NCI-H345 treated with DMSO at 0.1 percent for 48 hours (cell line): ENCODE measurements around the gene GPRC5D.
A peak's percentile ranks its signal among the peaks of the same experiment; 100 is the strongest.

Experiments used
- DNase-seq: peaks from one replicate; lab custom pipeline; 2025; ENCODE audit not compliant: unreplicated experiment; lab: John Stamatoyannopoulos, UW

GPRC5D gene

DNA sequence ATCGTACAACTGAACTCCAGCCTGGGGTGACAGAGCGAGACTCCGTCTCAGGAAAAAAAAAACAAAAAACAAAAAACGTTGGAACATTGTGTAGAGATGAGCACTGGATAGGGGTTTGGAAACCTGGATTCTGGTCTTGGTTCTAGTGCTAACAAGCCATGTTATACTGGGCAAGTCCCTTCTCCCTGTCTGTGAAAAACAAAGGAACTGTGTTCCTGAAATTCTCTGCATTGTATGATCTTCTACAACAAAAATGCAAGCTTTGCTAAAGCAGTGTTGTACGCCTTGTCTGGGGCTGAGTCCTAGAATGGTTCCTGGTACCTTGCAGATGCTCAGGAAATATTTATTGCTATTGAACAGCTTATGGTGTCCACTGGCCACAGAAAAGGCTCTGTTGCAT is 13.4 kb downstream of the GPRC5D start:
- DNase-seq, result no peak

DNA sequence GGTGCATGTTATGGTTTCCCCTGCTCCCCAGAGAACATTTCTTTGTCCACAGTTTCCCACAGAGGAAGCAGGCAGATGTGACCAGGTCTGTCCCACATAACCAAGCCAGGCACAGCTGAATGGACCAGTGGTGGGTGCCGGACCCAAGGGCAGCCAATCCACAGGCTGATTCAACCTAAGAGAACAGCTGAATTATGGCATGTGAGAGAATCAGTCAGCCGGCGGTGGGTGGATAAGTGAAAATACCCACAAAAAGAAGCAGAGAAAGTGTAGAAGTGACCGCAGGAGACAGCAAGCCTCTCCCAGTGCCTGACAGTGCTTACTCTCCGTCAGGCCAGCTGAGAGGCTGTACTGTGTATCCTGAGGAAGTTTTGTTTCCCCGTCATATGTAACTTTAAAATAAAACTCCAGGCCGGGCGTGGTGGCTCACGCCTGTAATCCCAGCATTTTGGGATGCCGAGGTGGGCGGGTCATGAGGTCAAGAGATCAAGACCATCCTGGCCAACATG is 14.9 kb downstream of the GPRC5D start:
- no peak for DNase-seq

DNA sequence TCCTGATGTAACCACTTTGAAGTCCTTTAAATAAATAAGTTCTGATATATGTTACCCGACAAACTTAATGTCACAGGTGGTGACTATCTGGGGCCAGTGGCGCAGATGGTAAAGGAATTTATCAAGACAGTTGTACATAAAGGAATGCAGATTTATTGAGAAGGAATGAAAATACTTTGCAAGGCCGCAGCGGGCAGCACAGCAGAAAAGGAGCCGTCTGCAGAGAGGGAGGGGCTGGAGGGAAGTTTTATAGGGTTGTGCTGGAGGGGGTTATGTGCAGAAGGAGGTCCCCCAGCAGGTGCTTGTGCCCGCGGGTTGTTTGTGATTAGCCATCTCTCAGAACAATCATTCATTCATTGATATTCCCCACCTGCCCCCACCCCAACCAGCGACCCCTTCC is 17.4 kb downstream of the GPRC5D start:
- no peak for DNase-seq

DNA sequence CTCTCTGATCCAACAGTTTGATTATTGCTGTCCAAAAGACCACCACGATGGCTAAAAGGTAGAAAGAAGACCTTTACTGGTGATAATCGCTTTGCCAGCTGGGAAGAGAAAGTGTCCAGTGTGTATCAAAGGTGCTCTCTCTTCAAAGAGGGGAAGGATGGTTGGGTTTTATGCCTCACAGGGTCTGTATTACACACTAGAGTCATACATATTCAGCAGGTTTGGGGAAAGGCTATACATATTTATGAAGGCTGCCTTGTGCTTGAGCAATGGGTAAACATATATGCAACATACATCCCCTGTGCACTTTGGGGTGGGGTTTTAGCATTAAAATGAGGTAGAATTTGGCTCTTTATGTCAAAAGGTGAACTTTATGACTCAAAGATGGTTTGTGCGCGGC is 18.2 kb downstream of the GPRC5D start:
- no peak for DNase-seq

DNA sequence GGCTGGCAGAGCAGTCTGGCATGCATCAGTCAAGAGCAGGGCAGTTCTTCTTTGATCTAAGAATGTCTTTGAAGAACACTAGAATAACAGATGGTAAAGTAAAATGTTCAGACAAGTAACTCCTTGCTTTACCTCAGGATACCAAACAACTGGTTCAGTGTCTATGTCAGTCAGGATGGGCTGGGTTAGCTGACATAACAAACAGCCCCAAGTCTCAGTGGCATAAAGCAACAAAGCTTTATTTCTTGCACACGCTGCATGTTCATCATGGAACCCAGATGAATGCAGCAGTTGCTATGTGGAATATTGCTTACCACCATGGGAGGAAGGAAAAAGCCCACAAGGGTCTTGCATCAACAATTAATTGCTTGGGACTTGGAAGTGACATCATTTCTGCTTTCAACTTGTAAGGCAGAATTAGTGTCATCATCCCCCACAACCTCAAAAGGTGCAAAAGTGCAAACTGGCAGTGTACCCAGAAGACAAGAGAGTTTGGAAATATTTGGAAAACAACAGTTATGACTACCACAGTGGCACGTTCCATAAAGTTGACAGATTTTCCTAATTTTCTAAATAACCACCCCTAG is 21.2 kb downstream of the GPRC5D start:
- DNase-seq, result no peak

DNA sequence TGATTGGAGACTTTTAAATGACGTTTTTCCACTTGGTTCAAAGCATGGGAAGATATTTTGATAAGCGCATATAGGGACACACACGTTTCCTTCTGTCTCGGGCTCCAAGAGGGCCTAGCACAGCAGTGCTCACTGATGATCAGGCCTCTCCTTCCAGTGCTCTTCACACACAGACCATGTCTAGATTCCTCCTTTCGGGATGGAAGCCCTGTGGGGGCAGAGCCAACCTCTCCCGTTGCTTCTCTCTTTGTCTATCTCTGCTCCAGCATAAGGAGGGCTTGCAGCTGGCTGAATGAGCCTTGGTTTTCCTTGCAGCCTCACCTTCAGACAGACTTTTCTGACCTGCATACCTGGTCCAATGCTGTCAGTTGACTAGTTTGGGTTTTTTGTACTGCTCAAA is 22.3 kb downstream of the GPRC5D start:
- DNase-seq, result no peak

DNA sequence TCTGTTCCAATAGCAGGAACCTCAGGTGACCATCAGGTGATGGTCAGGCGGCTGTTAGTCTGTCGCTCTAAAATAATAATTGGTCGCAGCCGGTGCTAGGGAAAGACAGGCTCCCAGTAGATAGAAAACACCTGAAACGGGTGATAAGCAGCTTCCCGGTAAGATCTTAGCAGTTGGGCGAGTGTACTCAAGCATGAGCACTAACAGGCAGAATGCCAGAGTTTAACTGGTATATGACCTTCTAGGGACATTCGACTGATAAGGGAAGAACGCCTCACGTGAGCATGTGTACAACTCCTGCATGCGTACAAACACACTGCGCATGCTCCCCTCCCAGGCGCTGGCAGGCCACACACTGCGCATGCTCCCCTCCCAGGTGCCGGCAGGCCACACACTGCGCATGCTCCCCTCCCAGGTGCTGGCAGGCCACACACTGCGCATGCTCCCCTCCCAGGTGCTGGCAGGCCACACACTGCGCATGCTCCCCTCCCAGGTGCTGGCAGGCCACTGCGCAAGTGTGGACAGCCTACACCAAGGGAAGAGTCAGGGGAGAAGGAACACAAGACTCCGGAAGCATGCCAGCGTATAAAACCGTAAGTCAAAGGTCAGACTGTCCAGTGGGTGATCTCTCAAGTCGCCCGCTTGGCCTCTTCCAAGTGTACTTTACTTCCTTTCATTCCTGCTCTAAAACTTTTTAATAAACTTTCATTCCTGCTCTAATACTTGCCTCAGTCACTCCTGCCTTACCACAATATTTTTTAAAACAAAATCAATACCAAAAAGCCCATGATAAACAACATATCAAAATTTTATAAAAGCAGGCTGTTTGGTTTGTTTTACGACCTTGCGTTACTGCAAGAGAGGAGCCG is 24.5 kb downstream of the GPRC5D start:
- no peak for DNase-seq

DNA sequence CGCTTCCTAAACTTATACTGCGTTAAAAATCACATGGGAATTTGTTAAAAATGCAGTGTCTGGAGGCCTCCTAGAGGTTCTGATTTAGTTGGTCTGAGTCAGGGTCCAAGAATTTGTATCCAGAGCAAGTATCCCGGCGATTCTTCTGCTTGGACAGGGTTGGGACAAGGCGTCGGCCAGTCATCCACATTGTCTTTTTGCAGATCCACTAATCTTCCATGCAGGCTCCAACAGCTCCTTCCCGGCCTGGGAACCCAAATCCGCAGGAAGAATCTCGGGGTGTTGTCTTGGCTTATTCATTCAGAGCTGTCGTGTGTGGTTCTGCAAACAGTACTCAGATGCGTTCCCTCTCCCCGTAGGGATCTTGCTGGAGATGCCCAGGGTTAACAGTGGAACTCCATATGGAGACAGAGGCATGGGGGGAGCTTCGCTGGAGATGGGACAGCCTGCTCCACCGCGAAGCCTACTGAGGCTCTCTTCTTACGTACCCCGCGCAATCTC is 25.3 kb downstream of the GPRC5D start:
- no peak for DNase-seq

DNA sequence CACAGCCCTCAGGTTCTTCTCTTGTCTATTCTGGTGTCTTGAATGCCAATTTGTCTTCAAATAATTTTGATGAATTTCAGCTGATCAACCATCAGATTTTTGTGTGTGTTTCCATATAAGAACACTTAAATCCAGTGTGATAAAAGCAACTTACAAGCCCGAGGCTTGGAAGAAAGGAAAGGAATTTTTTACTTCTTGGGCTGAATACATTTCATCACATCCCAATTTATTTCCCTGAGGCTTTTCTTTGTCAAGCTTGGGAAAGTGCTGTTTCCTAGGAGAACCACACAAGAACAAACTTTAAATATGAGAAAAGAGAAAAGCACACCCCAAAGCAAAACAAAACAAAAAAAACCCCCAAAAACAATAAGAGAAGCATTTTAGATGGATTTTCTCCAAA is 26.6 kb downstream of the GPRC5D start:
- no peak for DNase-seq

DNA sequence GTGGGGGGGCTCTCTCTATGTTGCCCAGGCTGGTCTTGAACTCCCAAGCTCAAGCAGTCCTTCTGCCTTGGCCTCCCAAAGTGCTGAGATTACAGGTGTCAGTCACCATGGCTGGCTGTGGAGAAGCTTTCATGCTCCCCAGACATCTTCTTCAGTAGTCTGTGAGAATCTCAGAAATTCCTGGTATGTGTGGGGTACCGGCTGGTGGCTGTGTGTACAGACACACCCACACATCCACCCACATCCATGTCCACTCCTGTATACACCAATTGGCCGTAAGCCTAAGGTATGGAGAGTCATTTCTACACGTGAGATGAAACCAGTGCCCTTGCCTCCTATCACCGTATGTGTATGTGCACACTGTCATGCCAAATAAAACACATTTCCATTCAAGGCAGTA is 27.8 kb downstream of the GPRC5D start:
- no peak for DNase-seq

DNA sequence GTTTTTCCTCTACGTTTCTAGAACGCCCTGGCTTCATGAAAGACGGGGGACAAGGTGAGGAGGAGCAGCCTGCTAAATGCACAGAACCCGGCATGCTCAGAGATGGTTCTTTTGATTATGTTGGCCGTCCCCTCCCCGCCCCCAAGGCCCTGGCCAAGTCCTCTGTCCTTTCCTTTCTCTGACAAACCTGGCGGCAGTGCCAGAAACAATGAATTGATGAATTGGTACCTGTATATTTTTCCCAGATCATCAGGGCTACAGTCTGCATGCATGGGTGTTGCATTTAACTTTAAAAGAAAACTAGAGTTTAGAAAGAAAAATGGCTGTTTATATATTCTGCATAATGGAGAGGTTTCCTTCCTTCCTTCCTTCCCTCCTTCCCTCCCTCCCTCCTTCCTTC is 29.0 kb downstream of the GPRC5D start:
- no peak for DNase-seq

DNA sequence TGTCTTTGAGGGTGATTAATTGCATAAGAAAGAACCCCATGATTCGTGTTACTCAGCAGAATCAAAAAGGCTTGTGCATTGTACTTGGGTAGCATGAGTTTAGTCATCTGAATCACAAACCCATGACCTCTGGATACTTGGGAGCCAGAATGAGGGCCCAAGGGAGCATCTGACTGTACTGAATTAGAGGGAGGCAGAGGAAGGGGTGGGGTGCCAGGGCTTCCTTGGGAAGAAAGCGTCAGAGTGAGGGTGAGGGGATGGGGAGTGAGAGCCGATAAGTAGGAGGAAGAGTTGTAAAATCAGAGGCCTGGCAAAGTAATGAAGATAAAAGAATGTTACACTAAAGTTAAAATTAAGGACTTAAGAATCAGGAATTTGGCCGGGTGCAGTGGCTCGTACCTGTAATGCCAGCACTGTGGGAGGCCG is 29.8 kb downstream of the GPRC5D start:
- DNase-seq, result no peak

DNA sequence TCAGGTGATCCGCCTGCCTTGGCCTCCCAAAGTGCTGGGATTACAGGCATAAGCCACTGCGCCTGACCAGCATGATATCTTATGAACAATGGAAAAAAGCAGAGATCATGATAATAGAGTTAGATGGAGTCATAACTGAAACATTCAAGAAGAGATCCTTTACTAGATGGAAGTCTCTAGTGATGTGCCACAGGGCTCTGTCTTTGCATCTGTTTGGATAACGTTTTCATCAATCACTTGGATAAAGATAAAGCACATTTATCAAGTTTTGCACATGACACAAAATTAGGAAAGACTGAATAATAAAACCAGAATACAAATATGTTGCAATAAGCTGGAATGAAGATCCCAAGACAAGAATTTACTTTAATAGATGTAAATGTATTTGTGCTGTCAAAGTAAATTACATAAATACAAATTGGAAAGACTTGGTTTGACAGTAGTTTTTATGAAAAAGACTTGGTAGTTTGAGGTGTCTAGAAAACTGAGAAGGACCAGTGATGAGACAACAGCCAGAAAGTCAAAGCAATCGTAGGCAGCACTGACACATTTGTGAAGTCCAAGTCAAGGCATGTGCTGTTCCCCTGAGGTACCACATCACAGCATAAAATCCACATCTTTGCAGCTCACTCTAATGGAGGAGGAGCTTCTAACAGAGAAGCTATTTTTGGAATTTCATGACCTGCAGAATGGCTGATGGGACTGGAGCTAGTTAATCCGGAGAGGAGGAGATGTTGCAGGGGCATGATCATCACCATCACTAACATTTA is 32.1 kb downstream of the GPRC5D start:
- no peak for DNase-seq

DNA sequence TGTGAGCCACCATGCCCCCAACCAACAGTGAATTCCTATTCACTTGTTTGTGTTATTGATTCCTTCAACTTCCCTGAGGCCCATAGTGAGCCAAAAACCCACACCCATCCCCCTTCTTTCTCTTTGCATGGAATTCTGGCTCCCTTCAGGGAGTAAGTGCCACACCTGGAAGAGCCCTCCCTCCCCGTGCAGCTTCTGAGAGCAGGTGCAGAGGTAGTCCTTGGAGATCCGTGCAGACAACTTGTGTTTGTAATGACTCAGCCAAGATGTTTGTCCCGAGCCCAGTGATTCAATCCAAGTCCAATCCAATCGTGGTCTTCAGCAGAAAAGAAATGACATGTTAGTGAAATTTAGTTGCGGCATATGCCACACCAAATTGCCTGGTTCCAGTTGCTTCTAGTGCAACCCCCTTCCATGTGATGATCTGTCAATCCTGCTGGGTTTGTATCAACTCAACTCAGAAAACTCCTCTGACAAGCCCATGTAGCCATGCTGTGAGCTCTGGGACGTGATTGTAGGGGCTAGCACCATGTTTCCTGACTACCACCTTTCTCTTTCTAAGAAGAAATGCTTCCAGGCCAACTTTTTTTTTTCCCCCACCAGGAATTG is 33.1 kb downstream of the GPRC5D start:
- no peak for DNase-seq

DNA sequence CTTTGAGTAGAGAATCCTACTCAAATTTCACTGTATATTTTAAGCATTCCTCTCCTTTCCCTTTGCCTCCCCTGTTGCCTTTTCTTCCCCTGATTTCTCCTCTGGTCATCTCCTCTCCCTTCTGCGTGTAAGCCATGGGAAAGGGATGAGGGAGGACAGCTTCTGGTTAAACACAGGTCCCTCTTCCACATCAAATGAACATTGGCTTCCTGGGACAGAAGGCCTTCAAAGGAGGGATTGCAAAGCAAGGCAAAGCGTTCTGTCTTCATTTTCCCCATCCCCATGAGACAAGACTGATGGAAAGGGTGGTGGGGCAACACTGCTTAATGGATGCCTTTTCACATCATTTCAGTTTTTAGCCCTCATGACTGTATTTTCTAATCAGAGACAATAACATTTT is 34.5 kb downstream of the GPRC5D start:
- no peak for DNase-seq

DNA sequence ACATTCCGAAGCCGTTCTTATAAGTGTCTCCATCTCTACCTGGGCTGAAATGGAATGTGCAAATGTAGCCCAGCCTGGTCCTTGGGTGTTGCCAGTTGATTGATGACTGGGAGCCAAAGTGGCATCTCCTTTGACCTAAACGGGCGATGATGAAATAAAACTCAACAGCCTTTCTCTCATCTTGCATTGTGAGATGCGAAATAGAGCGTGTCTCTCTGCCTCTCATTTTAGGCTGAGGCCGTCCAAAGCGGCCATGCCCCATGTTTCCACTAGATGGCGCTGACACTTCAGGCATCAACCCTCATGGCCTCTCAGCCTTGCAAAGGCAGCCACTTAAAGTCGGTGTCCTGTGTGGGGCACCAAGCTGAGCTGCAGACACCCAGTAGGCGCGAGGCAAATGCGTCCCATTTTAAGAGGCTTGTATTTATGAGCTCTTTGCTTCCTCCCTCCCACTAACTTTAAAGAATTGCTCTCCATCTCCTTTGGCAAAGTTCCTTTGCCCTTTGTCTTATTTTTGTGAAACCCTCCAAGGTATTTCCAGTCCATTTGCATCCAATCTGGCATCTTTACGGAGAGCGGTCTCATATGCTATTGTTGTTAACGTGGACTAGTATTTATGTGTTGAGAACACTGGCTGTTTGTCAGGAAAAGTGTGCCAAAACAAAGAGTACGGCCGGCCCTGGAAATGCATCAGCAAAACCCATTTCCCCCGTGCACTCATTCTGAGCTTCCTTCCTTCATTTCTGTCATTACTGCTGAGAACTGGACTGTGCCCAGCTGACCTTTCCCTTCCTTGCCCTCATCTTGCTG is 35.6 kb downstream of the GPRC5D start:
- peak; percentile 62 for DNase-seq

DNA sequence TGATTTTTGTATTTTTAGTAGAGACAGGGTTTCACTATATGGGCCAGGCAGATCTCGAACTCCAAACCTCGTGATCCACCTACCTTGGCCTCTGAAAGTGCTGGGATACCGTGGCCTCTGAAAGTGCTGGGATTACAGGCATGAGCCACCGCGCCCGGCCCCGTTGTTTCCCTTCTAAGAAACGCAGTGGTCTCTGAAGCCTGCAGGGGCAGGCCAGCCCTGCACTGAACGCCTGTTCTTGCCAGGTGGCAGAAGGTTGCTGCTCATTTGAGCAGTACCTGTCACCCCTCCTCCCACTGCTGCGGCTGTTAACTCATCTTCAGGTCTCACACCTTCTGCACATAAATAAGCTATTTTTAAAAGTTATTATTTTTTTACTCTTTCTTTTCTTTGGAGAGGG is 36.3 kb downstream of the GPRC5D start:
- DNase-seq, result no peak

DNA sequence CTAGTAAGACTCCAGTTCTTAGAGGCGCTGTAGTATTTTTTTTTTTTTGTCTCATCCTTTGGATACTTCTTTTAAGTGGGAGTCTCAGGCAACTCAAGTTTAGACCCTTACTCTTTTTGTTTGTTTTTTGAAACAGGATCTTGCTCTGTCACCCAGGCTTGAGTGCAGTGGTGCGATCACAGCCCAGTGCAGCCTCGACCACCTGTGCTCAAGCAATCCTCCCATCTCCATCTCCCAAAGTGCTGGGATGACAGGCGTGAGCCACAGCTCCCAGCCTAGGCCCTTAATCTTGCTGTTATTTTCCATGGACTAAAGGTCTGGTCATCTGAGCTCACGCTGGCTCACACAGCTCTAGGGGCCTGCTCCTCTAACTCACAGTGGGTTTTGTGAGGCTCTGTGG is 39.3 kb downstream of the GPRC5D start:
- no peak for DNase-seq

DNA sequence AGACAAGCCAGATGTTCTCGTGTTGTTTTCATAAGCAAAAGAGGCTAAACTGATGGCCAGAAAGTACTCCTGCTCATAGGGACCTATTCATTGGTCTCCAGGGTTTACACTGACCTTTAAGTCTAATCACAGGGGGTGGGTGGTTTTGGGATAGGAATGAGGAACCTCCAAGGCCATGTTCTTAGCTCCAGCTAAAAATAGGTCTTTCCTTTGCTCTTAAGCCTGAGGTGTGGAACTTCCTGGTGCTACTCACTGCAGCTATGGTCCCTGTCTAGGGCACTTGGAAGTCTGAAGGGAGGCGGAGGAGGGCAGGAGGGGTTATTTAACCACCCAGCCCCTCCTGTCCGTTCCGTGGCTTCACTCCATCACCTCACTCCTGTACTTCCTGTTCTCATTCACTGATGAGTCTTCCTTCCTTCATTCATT is 42.0 kb downstream of the GPRC5D start:
- no peak for DNase-seq

DNA sequence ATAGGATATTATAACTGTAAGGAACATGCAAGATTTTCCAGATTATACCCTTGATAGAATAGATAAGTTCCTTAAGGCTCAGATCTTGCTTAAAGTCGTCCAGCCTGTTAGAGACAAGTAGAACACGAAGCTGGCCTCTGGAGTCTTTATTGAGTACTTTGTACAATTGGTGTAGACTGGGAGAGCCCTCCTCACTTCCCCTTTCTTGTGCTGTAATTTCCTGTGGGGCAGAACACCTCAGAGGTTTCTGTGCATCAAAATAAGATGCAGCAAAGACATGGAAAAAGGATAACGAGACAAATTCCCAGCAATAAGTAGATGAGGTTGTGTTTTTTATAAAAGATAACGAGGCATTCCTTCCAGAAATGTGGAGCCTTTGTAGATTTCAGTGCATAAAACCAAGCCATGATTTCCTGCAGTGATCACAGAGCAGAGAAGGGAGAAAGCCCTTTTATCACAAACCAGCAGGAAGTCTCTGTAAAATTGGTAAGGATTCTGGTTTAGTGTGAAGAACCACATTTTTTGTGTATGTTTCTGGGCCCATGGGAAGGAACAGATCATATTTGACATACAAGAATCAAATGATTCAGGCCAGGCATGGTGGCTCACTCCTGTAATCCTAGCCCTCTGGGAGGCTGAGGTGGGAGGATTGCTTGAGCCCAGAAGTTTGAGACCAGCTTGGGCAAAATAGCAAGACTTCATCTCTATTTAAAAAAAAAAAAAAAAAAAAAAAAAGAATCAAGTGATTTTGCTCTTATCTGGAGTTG is 42.6 kb downstream of the GPRC5D start:
- DNase-seq, result no peak
